GM12875 (cell line): ENCODE data around the gene FAM229A.

Source experiments
- H3K4me3 ChIP-seq: one replicate; pipeline ENCODE4 v1.5.1; 2011; ENCODE audit warnings: low read depth, low read length, control low read depth
- CTCF ChIP-seq: IDR thresholded peaks from 2 replicates; pipeline ENCODE4 v1.5.1; 2011; ENCODE audit warnings: low read depth, mild to moderate bottlenecking, control low read depth, inconsistent platforms, low read length, moderate library complexity, borderline replicate concordance; ENCODE audit not compliant: insufficient read depth

The FAM229A gene

GRCh38 chr1:32338637-32339145 is 23.6 kb downstream of the FAM229A start:
- no peak overlapping the region for H3K4me3 ChIP-seq
- TF ChIP-seq CTCF, result no peak

GRCh38 chr1:32337855-32338636 is 24.2 kb downstream of the FAM229A start:
- TF ChIP-seq CTCF, result no peak
- no peak overlapping the region for H3K4me3 ChIP-seq

- TF ChIP-seq CTCF, result no peak
- H3K4me3 ChIP-seq, result no peak overlapping the region
These were observed 25.2 kb downstream of the FAM229A start for GRCh38 chr1:32336963-32337675.

GRCh38 chr1:32336591-32336932 is 25.7 kb downstream of the FAM229A start:
- H3K4me3 ChIP-seq, result peak overlapping the region; percentile 23
- no peak for TF ChIP-seq CTCF

GRCh38 chr1:32335790-32336590 is 26.3 kb downstream of the FAM229A start, which contains the start of gene MARCKSL1:
Gene MARCKSL1, minus strand, starts transcription at chr1:32336233. Its CDS starts 200 bp downstream, at chr1:32336033.
- peak within 1 kb of the TSS; percentile 89 for H3K4me3 ChIP-seq
- TF ChIP-seq CTCF, result no peak

- peak overlapping the region; percentile 89 for H3K4me3 ChIP-seq
- no peak for TF ChIP-seq CTCF
These were observed 26.8 kb downstream of the FAM229A start for GRCh38 chr1:32335535-32335789.
